Measurements from ENCODE around the gene KAT14. TPM values are rescaled to one million over a fixed set of nuclear protein-coding genes. Genes with fewer than 3 reads are reported as not detected.
"Not testable (repeated sequence)": the region's sequence is repeated elsewhere in the genome, so short reads cannot be mapped to it uniquely, and the experiment has no call there.

The KAT14 gene
- total and polyA plus RNA-seq, 12 donors: 5.7 to 29.2 (median 15.6) TPM

DNA sequence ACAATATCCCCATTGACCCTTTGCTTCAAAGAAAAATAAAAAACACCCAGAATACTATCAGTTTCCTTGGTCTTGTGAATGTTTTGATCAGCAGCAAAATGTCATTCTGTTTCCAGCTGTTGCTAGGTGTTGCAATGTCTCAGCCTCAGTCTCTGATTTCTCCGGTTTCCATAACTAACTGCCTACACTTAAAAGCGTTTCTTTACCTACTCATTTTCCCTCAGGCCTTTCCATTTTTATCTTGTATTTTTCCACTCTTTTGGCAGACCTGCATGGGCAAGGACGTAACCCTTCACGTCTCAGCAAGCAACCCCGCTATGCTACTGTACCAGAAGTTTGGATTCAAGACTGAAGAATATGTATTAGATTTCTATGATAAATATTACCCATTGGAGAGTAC, 49.4 kb downstream of the KAT14 start:
- Histone ChIP-seq H3K4me3 (no peak overlapping the region), H3K27ac (no peak overlapping the region), H3K9me3 (replicated peaks in 1 of 3) (no peaks in the 10 kb centered on the region), H3K4me1 (replicated peaks in 1 of 2) (no peaks in the 10 kb centered on the region), H3K36me3 (replicated peaks in 1 of 2) (peaks cover 0 to 41% of the 10 kb centered on the region in 2 donors), H3K27me3 (no peaks in the 10 kb centered on the region)
- WGBS, 4 donors: 89 to 93% (median 92%) methylated on average over 5 of the region's 5 CpGs
- TF ChIP-seq POLR2A (IDR thresholded peaks at IDR 0.05): no peak
- DNase-seq: no peak
- intact Hi-C loops (cut with DNase I): no loop called here

DNA sequence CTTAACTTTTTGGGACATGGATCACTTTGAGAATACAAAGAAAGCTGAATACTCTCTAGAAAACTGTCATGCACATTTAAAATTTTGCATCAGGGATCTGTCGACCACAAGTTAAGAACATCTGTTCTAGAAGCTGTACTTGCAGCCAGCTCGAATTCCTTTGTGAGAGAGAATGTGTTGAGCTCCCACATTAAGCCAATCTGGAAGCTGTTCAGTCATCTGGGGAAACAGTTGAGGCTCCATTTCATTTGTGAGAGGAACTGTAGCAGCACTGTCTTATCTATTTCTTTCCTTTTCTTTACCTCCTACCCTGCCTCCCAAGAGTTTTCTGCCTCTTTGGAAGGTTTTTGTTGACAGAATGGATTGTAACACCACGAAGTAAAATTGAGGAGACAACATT, 50.8 kb downstream of the KAT14 start:
- H3K27ac ChIP-seq: no peak overlapping the region
- no peak for TF ChIP-seq POLR2A (IDR thresholded peaks at IDR 0.05)
- TF ChIP-seq, protein P1, sequence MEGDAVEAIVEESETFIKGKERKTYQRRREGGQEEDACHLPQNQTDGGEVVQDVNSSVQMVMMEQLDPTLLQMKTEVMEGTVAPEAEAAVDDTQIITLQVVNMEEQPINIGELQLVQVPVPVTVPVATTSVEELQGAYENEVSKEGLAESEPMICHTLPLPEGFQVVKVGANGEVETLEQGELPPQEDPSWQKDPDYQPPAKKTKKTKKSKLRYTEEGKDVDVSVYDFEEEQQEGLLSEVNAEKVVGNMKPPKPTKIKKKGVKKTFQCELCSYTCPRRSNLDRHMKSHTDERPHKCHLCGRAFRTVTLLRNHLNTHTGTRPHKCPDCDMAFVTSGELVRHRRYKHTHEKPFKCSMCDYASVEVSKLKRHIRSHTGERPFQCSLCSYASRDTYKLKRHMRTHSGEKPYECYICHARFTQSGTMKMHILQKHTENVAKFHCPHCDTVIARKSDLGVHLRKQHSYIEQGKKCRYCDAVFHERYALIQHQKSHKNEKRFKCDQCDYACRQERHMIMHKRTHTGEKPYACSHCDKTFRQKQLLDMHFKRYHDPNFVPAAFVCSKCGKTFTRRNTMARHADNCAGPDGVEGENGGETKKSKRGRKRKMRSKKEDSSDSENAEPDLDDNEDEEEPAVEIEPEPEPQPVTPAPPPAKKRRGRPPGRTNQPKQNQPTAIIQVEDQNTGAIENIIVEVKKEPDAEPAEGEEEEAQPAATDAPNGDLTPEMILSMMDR (IDR thresholded peaks at IDR 0.05): no peak
- H3K36me3 ChIP-seq (replicated peaks in 1 of 2): peaks cover 0 to 34% of the 10 kb centered on the region in 2 donors
- no peaks in the 10 kb centered on the region for H3K9me3 ChIP-seq (replicated peaks in 1 of 3)
- DNase-seq: no peak
- no peaks in the 10 kb centered on the region for H3K27me3 ChIP-seq
- intact Hi-C loops (cut with DNase I): no loop called here
- no peaks in the 10 kb centered on the region for H3K4me1 ChIP-seq (replicated peaks in 1 of 2)
- H3K4me3 ChIP-seq: no peak overlapping the region
- WGBS, 4 donors: 66 to 78% (median 76%) methylated on average over 3 of the region's 3 CpGs

DNA sequence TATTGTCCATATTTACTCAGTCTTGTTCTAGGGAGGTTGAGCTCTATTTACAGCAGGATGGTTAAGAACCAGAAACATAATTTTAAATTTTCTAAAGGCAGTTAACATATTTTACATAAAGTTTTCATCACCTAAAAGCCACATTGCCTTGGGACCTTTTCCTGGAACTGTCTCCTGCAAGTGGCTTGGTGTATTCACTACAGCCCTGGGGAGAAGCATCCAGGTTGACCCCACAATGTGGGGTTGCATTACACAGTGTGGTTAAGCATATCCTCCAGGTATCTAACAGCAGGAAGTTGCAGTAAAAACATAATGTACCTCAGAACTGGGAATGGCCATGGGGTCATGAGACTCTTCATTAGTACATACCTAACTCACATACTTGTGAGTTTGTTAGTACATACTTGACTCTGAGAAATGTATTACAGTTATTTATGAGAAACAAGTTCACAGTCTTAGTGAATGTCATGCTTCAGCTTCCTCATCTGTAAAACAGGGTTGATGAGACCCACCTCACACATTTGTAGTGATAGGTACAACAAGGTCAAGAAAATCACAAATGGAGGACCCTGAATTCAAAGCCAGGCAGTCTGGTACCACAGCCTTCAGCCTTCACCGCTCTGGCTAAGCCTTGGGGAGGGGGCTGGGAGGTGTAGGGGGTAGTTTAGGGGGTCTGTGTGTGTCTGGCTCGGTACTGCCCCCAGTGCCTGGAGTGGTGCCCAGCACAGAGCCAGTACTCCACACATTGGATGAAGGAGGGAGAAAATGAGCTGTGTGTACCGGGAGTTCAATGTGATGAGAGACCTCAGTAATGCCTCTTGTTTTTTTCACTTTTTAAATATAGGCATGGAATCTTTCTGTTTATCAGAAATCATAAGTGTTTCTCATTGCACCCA, 52.9 kb downstream of the KAT14 start:
- no peak overlapping the region for H3K27ac ChIP-seq
- TF ChIP-seq, protein P1 (IDR thresholded peaks at IDR 0.05): no peak
- no peak for TF ChIP-seq POLR2A (IDR thresholded peaks at IDR 0.05)
- intact Hi-C loops (cut with DNase I): no loop called here

DNA sequence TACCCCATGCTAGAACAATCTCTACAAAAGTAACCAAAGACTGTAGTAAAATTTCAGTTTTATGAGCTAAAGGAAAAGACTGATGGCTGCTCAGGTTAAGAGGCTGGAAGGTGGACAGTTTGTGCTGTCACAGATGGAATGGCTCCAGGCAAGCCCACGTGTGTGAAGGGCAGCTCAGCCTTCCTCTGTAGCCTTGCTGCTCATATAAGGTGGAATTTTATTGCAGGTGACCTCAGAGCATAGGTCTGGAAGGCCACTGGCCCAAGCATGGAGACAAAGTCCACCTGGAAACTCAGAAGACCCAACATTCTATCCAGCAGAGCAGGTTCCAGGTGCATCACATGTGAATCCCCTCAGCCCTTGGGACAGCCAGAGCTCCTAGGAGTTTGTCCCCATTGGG, 53.6 kb downstream of the KAT14 start:
- intact Hi-C loops (cut with DNase I): no loop called here
- 57 to 89% (median 65%) methylated on average over 1 of the region's 1 CpG for WGBS, 4 donors
- H3K27me3 ChIP-seq: no peaks in the 10 kb centered on the region
- no peak for DNase-seq
- H3K4me3 ChIP-seq: no peak overlapping the region
- no peak overlapping the region for H3K27ac ChIP-seq
- TF ChIP-seq, protein P1 (IDR thresholded peaks at IDR 0.05): no peak
- TF ChIP-seq POLR2A (IDR thresholded peaks at IDR 0.05): no peak
- peaks cover 0 to 15% of the 10 kb centered on the region in 2 donors for H3K36me3 ChIP-seq (replicated peaks in 1 of 2)
- no peaks in the 10 kb centered on the region for H3K4me1 ChIP-seq (replicated peaks in 1 of 2)
- no peaks in the 10 kb centered on the region for H3K9me3 ChIP-seq (replicated peaks in 1 of 3)

More for the DNA sequence above, 52.9 kb downstream of the KAT14 start:
- H3K4me1 ChIP-seq (replicated peaks in 1 of 2): no peaks in the 10 kb centered on the region
- no peaks in the 10 kb centered on the region for H3K9me3 ChIP-seq (replicated peaks in 1 of 3)
- no peak overlapping the region for H3K4me3 ChIP-seq
- no peak for DNase-seq
- H3K36me3 ChIP-seq (replicated peaks in 1 of 2): peaks cover 0 to 22% of the 10 kb centered on the region in 2 donors
- no peaks in the 10 kb centered on the region for H3K27me3 ChIP-seq
- WGBS, 4 donors: 81 to 97% (median 93%) methylated on average over 3 of the region's 3 CpGs

DNA sequence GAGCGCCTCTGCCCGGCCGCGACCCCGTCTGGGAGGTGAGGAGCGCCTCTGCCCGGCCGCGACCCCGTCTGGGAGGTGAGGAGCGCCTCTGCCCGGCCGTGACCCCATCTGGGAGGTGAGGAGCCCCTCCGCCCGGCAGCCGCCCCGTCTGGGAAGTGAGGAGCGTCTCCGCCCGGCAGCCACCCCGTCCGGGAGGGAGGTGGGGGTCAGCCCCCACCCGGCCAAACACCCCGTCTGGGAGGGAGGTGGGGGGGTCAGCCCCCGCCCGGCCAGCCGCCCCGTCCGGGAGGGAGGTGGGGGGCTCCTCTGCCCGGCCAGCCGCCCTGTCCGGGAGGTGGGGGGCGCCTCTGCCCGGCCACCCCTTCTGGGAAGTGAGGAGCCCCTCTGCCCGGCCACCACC, 56.8 kb downstream of the KAT14 start:
- H3K27me3 ChIP-seq; intact Hi-C loops (cut with DNase I): not testable (repeated sequence)
- 95 to 100% (median 97%) methylated on average over 1 to 34 of the region's 35 CpGs for WGBS, 4 donors

More for the DNA sequence above, 56.8 kb downstream of the KAT14 start:
- not testable (repeated sequence) for H3K4me3 ChIP-seq; H3K4me1 ChIP-seq (replicated peaks in 1 of 2); H3K9me3 ChIP-seq (replicated peaks in 1 of 3); H3K36me3 ChIP-seq (replicated peaks in 1 of 2); H3K27ac ChIP-seq; DNase-seq

Data from adrenal gland (tissue), 12 donors.